Parathyroid adenoma (tissue), 2 donors: ENCODE measurements around the gene DNM2.

Experiments used
- H2AFZ ChIP-seq: fragments of 300-600 bp; sonication (generic); one replicate; pipeline ENCODE4 v1.7.0; 2017; ENCODE audit warnings: antibody characterized with exemption, mild to moderate bottlenecking
- H3K27ac ChIP-seq: fragments of 300-600 bp; sonication (generic); one replicate; pipeline ENCODE4 v1.7.0; 2017
- H3K27me3 ChIP-seq: fragments of 300-600 bp; sonication (generic); one replicate; pipeline ENCODE4 v1.7.0; 2017; ENCODE audit warnings: low read length; ENCODE audit not compliant: control insufficient read depth, insufficient read depth
- H3K36me3 ChIP-seq: fragments of 300-600 bp; sonication (generic); one replicate; pipeline ENCODE4 v1.7.0; 2017; ENCODE audit warnings: low read length; ENCODE audit not compliant: control insufficient read depth, insufficient read depth
- H3K4me1 ChIP-seq: fragments of 300-600 bp; sonication (generic); one replicate; pipeline ENCODE4 v1.7.0; 2017; ENCODE audit warnings: control low read depth
- H3K4me2 ChIP-seq: fragments of 300-600 bp; sonication (generic); one replicate; pipeline ENCODE4 v1.7.0; 2017; ENCODE audit warnings: low read length
- H3K4me3 ChIP-seq: fragments of 300-600 bp; sonication (generic); one replicate; pipeline ENCODE4 v1.7.0; 2017; ENCODE audit warnings: low read depth, low read length
- H3K79me2 ChIP-seq: fragments of 300-600 bp; sonication (generic); one replicate; pipeline ENCODE4 v1.7.0; 2017; ENCODE audit warnings: control low read depth
- H3K9ac ChIP-seq: fragments of 300-600 bp; sonication (generic); one replicate; pipeline ENCODE4 v1.7.0; 2017; ENCODE audit warnings: mild to moderate bottlenecking
- H3K9me3 ChIP-seq: fragments of 300-600 bp; sonication (generic); one replicate; pipeline ENCODE4 v1.7.0; 2017; ENCODE audit warnings: low read length; ENCODE audit not compliant: control insufficient read depth
- CTCF ChIP-seq: fragments of 300-600 bp; sonication (generic); IDR thresholded peaks from one replicate; pipeline ENCODE4 v1.7.0; 2017; ENCODE audit warnings: antibody characterized with exemption, mild to moderate bottlenecking
- donor health status: primary hyperparathyroidism.

DNM2 gene

GRCh38 chr19:10729411-10729810, 11.5 kb downstream of the DNM2 start:
- no peaks in the 10 kb centered on the region for H3K36me3 ChIP-seq
- no peak overlapping the region for H3K27ac ChIP-seq
- no peak overlapping the region for H2AFZ ChIP-seq
- H3K9me3 ChIP-seq: no peaks in the 10 kb centered on the region
- TF ChIP-seq CTCF: no peak
- no peaks in the 10 kb centered on the region for H3K27me3 ChIP-seq
- peaks cover 86% of the 10 kb centered on the region for H3K79me2 ChIP-seq
- no peak overlapping the region for H3K4me2 ChIP-seq
- no peak overlapping the region for H3K4me3 ChIP-seq
- H3K9ac ChIP-seq: no peak overlapping the region
- no peaks in the 10 kb centered on the region for H3K4me1 ChIP-seq

- Histone ChIP-seq H3K27ac (no peak overlapping the region), H3K9ac (no peak overlapping the region), H3K9me3 (no peaks in the 10 kb centered on the region)
Measured at GRCh38 chr19:10730932-10731331, 13.1 kb downstream of the DNM2 start.

GRCh38 chr19:10735741-10736140, 17.9 kb downstream of the DNM2 start:
- Histone ChIP-seq H3K9ac (no peak overlapping the region), H3K27me3 (no peaks in the 10 kb centered on the region), H3K4me2 (no peak overlapping the region), H3K9me3 (no peaks in the 10 kb centered on the region), H2AFZ (no peak overlapping the region), H3K79me2 (peaks cover 81% of the 10 kb centered on the region), H3K36me3 (no peaks in the 10 kb centered on the region), H3K4me1 (no peaks in the 10 kb centered on the region), H3K4me3 (no peak overlapping the region), H3K27ac (no peak overlapping the region)
- TF ChIP-seq CTCF: no peak

More at GRCh38 chr19:10730932-10731331, 13.1 kb downstream of the DNM2 start:
- TF ChIP-seq CTCF: no peak
- no peaks in the 10 kb centered on the region for H3K36me3 ChIP-seq
- no peak overlapping the region for H3K4me3 ChIP-seq
- no peaks in the 10 kb centered on the region for H3K27me3 ChIP-seq
- H2AFZ ChIP-seq: no peak overlapping the region
- no peaks in the 10 kb centered on the region for H3K4me1 ChIP-seq
- peaks cover 85% of the 10 kb centered on the region for H3K79me2 ChIP-seq
- no peak overlapping the region for H3K4me2 ChIP-seq

- no peak overlapping the region for H3K27ac ChIP-seq
- H3K9ac ChIP-seq: no peak overlapping the region
- H3K4me1 ChIP-seq: no peaks in the 10 kb centered on the region
Measured at GRCh38 chr19:10736189-10736588, 18.3 kb downstream of the DNM2 start.

More at GRCh38 chr19:10736189-10736588, 18.3 kb downstream of the DNM2 start:
- no peaks in the 10 kb centered on the region for H3K27me3 ChIP-seq
- no peak overlapping the region for H3K4me2 ChIP-seq
- TF ChIP-seq CTCF: no peak
- H3K4me3 ChIP-seq: no peak overlapping the region
- no peaks in the 10 kb centered on the region for H3K36me3 ChIP-seq
- peaks cover 82% of the 10 kb centered on the region for H3K79me2 ChIP-seq
- no peak overlapping the region for H2AFZ ChIP-seq
- no peaks in the 10 kb centered on the region for H3K9me3 ChIP-seq
